H54 (cell line): ENCODE measurements around the gene DHRS13.

ENCODE experiments used
- DNase-seq: peaks from one replicate; pipeline ENCODE4 v3.0.0; 2011; ENCODE audit warnings: low spot score, mixed read lengths; ENCODE audit not compliant: insufficient read length
- FAIRE-seq: peaks from 3 replicates; lab custom pipeline; 2011; peaks lifted over from hg19 to GRCh38; lab: Jason Lieb, UNC
- POLR2A ChIP-seq: IDR thresholded peaks from 2 replicates; pipeline ENCODE4 v1.6.1; 2011; ENCODE audit warnings: low read depth, mild to moderate bottlenecking, low read length

Gene DHRS13, protein sequence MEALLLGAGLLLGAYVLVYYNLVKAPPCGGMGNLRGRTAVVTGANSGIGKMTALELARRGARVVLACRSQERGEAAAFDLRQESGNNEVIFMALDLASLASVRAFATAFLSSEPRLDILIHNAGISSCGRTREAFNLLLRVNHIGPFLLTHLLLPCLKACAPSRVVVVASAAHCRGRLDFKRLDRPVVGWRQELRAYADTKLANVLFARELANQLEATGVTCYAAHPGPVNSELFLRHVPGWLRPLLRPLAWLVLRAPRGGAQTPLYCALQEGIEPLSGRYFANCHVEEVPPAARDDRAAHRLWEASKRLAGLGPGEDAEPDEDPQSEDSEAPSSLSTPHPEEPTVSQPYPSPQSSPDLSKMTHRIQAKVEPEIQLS

DNA sequence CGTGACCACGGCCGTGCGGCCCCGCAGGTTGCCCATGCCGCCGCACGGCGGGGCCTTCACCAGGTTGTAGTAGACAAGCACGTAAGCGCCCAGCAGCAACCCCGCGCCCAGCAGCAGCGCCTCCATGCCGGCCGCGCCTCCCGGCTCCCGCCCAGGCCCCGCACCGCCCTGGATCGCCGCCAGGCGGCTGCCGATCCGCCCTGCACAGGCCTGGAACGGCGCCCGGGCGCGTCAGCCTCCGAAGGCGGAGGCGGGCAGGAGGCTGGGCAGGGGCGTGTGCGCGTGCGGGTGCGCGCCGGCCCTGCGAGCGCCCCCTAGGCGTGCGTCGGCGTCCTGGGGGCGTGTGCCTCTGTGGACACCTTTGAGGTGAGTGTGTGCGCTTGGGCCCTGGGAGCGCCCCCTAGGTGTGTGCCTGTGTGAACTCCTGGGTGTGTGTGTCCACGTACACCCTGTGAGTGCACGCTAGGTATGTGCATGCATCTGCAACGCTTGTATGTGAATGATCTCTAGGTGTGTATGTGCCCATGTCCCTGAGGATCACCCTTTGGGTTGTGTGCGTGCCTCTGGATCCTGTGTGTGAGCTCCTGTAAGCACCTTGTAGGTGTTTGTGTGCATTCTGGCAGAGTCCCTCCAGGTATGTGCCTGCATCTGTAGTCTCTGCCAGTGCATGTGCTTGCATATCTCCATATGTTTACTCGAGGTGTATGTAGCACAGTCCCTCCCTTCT lies at the start of gene DHRS13:
DHRS13 (minus strand) TSS at position 261 of the 727 bp plus-strand sequence; CDS start at position 126, 135 bp downstream.
- FAIRE-seq (no peak), DNase-seq (peak; percentile 94)
- peak; percentile 50; the same call in 1 of the 2 replicates for TF ChIP-seq POLR2A

DNA sequence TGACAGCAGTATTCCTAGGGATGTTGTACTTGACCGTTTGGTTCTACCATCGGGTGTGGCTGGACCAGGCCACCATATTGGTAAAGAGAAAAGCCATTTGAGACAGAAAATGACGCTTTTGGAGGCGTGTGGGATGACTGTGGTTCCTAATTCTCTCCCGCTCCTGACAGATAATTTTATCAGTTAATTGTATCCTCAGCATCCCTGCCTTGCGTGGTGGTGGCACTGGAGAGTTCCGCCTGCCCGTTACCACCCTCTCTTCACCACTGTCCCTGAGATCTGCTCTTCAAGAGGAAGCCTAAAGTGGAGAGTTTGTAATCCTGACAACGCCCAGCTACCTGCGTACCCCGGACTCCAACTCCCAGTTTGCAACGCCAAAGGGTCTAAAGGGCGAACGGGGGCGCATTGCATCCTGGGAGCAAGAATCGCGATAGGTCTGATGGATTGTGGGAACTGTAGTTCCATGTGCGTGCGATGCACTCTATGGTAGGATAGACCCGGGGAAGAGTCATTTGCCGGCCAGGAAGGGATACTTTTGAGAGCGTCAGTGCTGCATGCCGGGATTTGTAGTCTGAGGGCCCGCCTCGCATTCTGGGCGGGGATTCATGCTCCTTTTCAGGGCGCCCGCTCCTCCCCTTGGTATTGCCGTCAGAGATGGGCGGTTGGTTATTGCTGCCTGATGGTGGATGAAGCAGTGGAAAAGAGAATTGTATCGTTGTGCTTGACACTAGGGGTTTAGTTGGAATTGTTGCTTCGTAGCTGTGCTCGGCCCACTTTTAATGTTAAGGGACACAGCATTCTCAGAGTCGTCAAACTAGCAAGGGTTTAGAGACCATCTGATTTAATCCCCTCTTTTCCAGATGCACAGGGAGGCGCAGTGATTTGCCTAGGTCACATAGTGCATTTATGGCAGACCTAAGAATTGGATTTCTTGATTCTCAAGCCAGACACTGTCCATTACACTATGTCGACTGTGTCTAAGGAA lies 49.4 kb upstream of the DHRS13 start:
- peak; percentile 96 for DNase-seq
- TF ChIP-seq POLR2A = peak; percentile 34
- peak; percentile 50 for FAIRE-seq

DNA sequence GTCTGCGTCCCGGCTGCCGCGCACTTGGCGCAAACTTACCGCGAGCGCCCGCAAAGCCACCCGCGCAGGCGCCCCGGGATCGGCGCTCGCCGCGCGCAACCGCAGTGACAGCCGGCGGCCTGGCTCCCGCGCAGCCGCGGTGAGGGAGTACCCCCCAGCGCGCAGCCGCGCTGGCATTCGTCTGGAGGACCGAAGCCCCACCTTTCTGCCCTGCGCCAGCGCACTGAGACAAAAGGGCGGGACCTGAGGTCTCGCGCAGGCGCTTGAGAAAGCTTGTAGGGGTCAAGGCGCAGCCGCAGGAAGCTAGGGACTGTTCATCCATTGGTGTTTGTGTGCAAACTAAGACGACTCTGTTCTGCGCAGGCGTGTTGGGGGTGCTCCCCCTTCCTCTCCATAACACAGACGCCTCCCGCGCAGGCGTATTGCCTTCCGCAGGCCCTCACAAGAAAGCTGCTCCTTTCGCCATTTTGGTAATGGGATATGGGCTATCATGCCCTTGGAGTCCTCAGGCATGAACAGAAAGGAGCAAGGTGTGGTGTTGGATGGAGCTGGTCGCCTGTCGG lies 48.6 kb upstream of the DHRS13 start, which contains the start of gene PHF12:
PHF12 (minus strand) TSS at position 91 of the 563 bp plus-strand sequence. CDS start 558 bp downstream, outside the sequence.
- peak; percentile 20 for FAIRE-seq
- TF ChIP-seq POLR2A = peak; percentile 72
- DNase-seq = peak; percentile 98

DNA sequence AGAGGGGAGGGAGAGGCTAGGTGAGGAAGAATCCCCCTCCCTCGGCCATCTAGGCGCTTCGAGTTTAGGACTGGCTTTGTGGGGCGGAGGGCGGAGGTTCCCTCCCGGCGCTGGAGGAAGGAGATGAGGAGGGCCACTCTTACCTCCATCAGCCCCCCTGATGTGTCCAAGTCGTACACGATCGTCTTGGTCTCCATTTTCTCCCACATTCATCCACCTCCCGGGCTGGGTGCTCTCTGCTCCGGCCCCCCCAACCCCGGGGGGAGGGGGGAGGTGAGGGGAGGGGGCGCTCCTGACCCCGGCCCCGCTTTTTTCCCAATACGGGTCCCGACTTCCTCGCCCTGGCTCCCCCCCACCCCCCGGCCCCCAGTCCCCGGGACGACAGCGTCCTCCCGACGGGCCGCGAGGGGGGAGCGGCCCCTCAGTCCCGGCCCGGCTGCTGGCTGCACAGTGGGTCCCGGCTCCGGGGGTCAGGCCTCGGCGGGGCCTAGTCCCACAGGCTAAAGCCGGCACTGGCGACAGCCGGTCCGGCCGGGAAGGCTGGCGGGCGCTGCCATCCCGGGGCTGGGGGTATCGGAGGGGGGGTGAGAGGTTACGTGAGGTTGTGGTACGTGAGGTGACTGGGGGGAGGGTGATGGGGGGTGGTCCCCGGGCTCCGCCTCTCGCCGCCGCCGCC lies 48.0 kb upstream of the DHRS13 start:
- TF ChIP-seq POLR2A = no peak; the same call in 1 of the 2 replicates
- DNase-seq (no peak), FAIRE-seq (no peak)

DNA sequence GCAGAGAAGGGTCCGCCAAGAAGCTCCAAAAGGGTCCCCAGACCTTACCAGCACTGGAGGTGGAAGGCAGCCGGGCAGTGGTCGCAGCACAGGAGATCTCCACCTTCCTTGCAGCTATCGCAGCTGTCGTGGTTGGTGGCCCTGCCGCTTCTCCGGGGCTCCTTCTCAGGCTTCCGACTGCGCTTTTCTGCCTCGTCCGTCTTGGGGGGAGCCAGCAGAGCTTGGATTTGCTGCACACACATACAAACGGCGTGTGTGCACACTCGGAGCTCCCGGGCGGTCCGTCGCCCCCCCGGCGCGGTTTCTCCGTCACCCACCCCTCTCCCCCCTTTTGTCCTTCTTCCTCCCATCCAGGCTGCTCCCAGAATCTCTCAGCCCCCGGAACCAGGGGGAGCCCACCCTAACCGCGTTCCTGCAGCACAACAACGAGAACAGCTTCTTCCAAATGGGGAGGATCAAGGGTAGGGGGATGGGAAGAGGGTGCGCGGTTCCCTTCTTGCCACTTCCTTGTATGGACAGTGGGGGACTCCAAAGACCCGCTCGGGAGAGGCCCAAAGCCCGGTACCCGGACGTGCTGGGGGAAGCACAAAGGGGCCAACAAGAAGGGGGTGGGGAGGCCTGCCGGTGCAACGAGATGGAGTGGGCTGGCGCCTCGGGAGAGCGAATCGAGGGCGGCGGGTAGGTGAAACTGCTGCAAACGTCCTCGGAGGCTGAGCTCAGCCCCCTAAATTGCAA lies 47.3 kb upstream of the DHRS13 start:
- DNase-seq (no peak), FAIRE-seq (no peak)
- no peak for TF ChIP-seq POLR2A

DNA sequence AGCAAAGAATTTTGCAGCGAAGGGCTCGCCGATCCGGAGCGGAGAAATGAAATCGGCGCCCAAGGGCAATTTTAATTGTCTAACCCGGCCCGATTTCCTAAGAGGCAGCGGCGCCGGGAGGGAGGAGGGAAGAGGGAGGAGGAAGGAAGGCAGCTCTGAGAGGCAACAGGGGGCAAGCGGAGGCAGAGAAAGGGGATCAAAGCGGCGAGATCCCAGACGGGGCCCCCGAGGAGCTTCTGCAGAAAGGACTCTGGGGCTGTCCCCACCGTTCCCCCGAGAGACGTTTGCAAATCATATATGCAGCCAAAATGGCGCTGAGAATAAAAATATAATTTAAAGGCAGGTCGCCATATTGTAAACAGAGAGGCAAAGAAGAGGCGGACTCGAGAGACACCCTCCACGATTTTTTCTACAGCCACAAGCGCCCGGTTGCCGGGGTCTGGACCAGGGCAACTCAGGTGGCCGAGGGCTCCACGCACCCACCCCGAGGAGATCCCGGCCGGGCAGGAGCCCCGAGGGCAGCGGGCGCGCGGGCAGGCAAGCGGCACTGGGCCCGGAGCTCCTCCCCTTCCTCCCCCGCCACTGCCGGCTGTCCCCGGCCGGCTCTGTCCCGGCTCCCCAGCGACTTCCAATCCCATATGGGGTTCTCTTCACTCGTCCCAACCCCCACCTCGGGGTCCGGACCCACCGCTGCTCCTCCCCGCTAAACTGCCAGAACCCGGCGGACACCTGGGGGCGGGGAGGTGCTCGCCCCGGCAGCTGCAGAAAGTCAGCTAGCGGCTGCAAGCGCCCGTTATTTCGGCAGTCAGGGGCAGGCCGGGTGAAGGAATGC lies 46.5 kb upstream of the DHRS13 start:
- FAIRE-seq (no peak), DNase-seq (no peak)
- TF ChIP-seq POLR2A = peak; percentile 24; the same call in 1 of the 2 replicates

DNA sequence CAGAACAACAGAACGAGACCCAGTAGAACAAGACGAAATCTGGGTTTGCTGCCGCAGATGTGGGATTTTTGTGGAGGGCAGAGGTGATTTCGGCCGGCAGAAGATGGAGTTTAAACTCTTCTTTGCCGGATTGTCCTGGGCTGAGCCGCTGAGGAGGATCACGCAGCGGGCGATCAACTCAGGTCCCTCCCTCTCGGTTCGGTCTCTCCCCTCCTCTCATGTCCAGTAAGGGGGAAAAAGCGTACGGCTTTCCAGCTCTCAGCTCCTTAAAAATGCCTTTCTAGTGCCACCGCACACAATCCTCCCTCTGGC lies 46.0 kb upstream of the DHRS13 start:
- no peak for FAIRE-seq
- TF ChIP-seq POLR2A = no peak
- DNase-seq = no peak

DNA sequence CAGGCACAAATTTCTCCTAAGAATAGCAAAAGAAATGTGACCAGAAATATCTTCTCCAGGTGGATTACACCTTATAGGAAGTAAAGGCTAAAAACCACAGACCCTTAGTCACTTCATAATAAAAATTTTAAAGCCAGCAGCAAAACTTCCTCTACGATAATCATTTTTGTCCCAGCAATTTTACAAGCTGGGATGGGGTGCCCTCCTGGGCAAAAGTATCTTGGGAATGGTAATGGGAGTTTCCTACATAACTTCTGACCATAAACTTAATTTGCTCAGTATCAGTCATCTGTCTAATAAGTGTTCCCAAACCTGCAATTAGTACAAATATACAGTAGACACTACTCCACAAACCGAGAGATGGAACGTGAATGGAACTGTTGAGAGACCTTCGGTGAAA lies 45.5 kb upstream of the DHRS13 start:
- no peak for TF ChIP-seq POLR2A
- DNase-seq = no peak

DNA sequence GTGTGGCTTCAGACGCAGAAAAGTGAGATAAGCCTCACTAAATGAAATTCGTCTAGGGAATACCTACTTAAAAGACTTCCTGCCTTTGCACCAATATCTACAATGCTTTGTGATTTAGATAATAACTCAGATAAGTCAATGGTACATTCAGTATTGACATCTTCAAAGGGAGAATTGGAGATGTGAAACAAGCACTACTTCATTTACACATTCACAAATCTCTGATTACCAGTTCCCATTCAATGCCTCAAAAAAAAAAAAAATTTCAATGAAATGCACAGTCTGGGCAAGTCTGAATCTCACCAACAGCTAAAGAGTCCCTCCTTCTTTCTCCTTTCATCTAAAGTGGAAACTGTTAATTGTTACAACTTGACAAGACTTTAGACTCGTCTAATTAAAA lies 44.8 kb upstream of the DHRS13 start:
- TF ChIP-seq POLR2A = no peak
- no peak for DNase-seq
- no peak for FAIRE-seq

More for the DNA sequence above, 45.5 kb upstream of the DHRS13 start:
- FAIRE-seq = no peak

DNA sequence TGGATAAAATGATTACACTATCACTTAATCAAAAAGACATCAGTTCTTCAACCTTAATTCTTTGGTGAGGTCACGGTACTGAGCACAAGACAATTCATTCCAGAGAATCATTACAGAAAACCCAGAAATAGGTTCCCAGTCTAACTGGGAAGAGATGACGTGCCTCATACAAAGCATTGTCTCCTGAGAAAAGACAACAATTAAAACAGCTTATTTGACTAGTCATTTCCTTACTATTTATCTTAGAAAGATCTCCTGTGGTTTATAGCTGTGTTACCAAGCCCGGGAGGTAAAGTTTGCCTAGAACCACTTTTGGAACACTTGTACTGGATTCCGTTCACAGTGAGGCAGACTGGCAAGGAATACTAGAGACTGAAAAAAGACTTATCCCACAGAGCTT lies 43.4 kb upstream of the DHRS13 start:
- FAIRE-seq = peak; percentile 33
- no peak for TF ChIP-seq POLR2A
- no peak for DNase-seq
